Skeletal muscle tissue (tissue), 4 donors: ENCODE data around the gene CLIC5. TPM values are rescaled to one million over a fixed set of nuclear protein-coding genes. Genes with fewer than 3 reads are reported as not detected.
"Not testable (repeated sequence)": the region's sequence is repeated elsewhere in the genome, so short reads cannot be mapped to it uniquely, and the experiment has no call there.

Source experiments
- H3K27ac ChIP-seq: one replicate; pipeline ENCODE4 v1.7.0; 2013; ENCODE audit warnings: mild to moderate bottlenecking, low read depth, low read length, inconsistent platforms
- H3K27me3 ChIP-seq, 3 donors: one replicate each; pipeline ENCODE4 v1.7.0; 2013; ENCODE audit warnings: low read length in 3 of 3; ENCODE audit not compliant: control insufficient read depth in 3 of 3, insufficient read depth in 3 of 3
- H3K36me3 ChIP-seq, 3 donors: one replicate each; pipeline ENCODE4 v1.7.0; 2013; ENCODE audit warnings: low read length in 3 of 3; ENCODE audit not compliant: control insufficient read depth in 3 of 3, insufficient read depth in 3 of 3
- H3K4me1 ChIP-seq, 3 donors: one replicate each; pipeline ENCODE4 v1.7.0; 2013; ENCODE audit warnings: low read length in 3 of 3, mild to moderate bottlenecking in 3 of 3; ENCODE audit not compliant: control insufficient read depth in 3 of 3, insufficient read depth in 3 of 3
- H3K4me3 ChIP-seq, 3 donors: one replicate each; pipeline ENCODE4 v1.7.0; 2013; ENCODE audit warnings: low read length in 3 of 3
- H3K9ac ChIP-seq, 3 donors: one replicate each; pipeline ENCODE4 v1.7.0; 2013; ENCODE audit warnings: low read length in 3 of 3, mild to moderate bottlenecking in 3 of 3, moderate library complexity in 2 of 3, low read depth in 1 of 3
- H3K9me3 ChIP-seq, 3 donors: one replicate each; pipeline ENCODE4 v1.7.0; 2013; ENCODE audit warnings: low read length in 3 of 3; ENCODE audit not compliant: control insufficient read depth in 3 of 3
- total RNA-seq: library from RNA; depleted of rRNA; stranded (reverse); fragments of >200 nt; gene quantifications from one replicate; pipeline ENCODE4 v1.2.3, GENCODE V29; 2014
- donor health status: Osteomylitis.

The CLIC5 gene
- total RNA-seq, 1 donor from 2014 or later = 7.8 TPM

- not testable (repeated sequence) for H3K4me3 ChIP-seq, H3K9me3 ChIP-seq, H3K27me3 ChIP-seq, H3K36me3 ChIP-seq, H3K27ac ChIP-seq, H3K9ac ChIP-seq
- peaks cover 22 to 29% (median 25%) of the 10 kb centered on the region in 3 donors for H3K4me1 ChIP-seq
Observed at GRCh38 chr6:45926423-45926822, 89.2 kb downstream of the CLIC5 start.

- Histone ChIP-seq H3K9ac (no peak overlapping the region), H3K4me1 (peaks cover 13 to 15% (median 15%) of the 10 kb centered on the region in 3 donors), H3K9me3 (no peaks in the 10 kb centered on the region), H3K36me3 (no peaks in the 10 kb centered on the region), H3K4me3 (no peak overlapping the region), H3K27me3 (no peaks in the 10 kb centered on the region), H3K27ac (no peak overlapping the region)
Observed at GRCh38 chr6:45924763-45925342, 90.8 kb downstream of the CLIC5 start.

GRCh38 chr6:45923831-45924391 lies 91.7 kb downstream of the CLIC5 start:
- Histone ChIP-seq H3K4me1 (peaks cover 13 to 18% (median 15%) of the 10 kb centered on the region in 3 donors), H3K27me3 (no peaks in the 10 kb centered on the region), H3K36me3 (no peaks in the 10 kb centered on the region), H3K27ac (no peak overlapping the region), H3K4me3 (no peak overlapping the region), H3K9ac (no peak overlapping the region), H3K9me3 (no peaks in the 10 kb centered on the region)

GRCh38 chr6:45922728-45923351 lies 92.8 kb downstream of the CLIC5 start:
- no peak overlapping the region for H3K4me3 ChIP-seq
- H3K9ac ChIP-seq = no peak overlapping the region
- no peak overlapping the region for H3K27ac ChIP-seq
- no peaks in the 10 kb centered on the region for H3K36me3 ChIP-seq
- H3K27me3 ChIP-seq = no peaks in the 10 kb centered on the region
- peaks cover 16 to 28% (median 19%) of the 10 kb centered on the region in 3 donors for H3K4me1 ChIP-seq
- H3K9me3 ChIP-seq = no peaks in the 10 kb centered on the region

- Histone ChIP-seq H3K27ac (no peak overlapping the region), H3K4me3 (no peak overlapping the region)
Observed at GRCh38 chr6:45921691-45922281, 93.9 kb downstream of the CLIC5 start.

GRCh38 chr6:45920819-45921511 lies 94.7 kb downstream of the CLIC5 start:
- H3K27me3 ChIP-seq = no peaks in the 10 kb centered on the region
- H3K4me1 ChIP-seq = peaks cover 28 to 44% (median 34%) of the 10 kb centered on the region in 3 donors
- H3K9ac ChIP-seq = no peak overlapping the region
- H3K9me3 ChIP-seq = no peaks in the 10 kb centered on the region
- no peaks in the 10 kb centered on the region for H3K36me3 ChIP-seq
- no peak overlapping the region for H3K4me3 ChIP-seq
- no peak overlapping the region for H3K27ac ChIP-seq

More at GRCh38 chr6:45921691-45922281, 93.9 kb downstream of the CLIC5 start:
- Histone ChIP-seq H3K27me3 (no peaks in the 10 kb centered on the region), H3K36me3 (no peaks in the 10 kb centered on the region), H3K9ac (no peak overlapping the region), H3K9me3 (no peaks in the 10 kb centered on the region), H3K4me1 (peaks cover 26 to 39% (median 29%) of the 10 kb centered on the region in 3 donors)

- Histone ChIP-seq H3K27me3 (no peaks in the 10 kb centered on the region), H3K4me3 (no peak overlapping the region), H3K9me3 (no peaks in the 10 kb centered on the region), H3K27ac (peak overlapping the region; percentile 54), H3K9ac (no peak overlapping the region), H3K36me3 (peaks cover 9 to 18% (median 18%) of the 10 kb centered on the region in 3 donors), H3K4me1 (peaks cover 24 to 35% (median 27%) of the 10 kb centered on the region in 3 donors)
Observed at GRCh38 chr6:45917439-45917838, 98.2 kb downstream of the CLIC5 start.

- H3K36me3 ChIP-seq = peaks cover 12 to 25% (median 24%) of the 10 kb centered on the region in 3 donors
- peaks cover 18 to 33% (median 21%) of the 10 kb centered on the region in 3 donors for H3K4me1 ChIP-seq
- H3K9ac ChIP-seq = no peak overlapping the region
- H3K4me3 ChIP-seq = no peak overlapping the region
- H3K9me3 ChIP-seq = no peaks in the 10 kb centered on the region
- H3K27me3 ChIP-seq = no peaks in the 10 kb centered on the region
- H3K27ac ChIP-seq = peak overlapping the region; percentile 54
Observed at GRCh38 chr6:45916692-45917091, 99.0 kb downstream of the CLIC5 start.

- Histone ChIP-seq H3K9me3 (no peaks in the 10 kb centered on the region), H3K27ac (no peak overlapping the region), H3K9ac (no peak overlapping the region), H3K27me3 (no peaks in the 10 kb centered on the region), H3K4me1 (peaks cover 14 to 29% (median 21%) of the 10 kb centered on the region in 3 donors), H3K4me3 (no peak overlapping the region), H3K36me3 (peaks cover 14 to 30% (median 27%) of the 10 kb centered on the region in 3 donors)
Observed at GRCh38 chr6:45915780-45916468, 99.7 kb downstream of the CLIC5 start.
